Right lobe of liver (tissue), 4 donors: ENCODE measurements around the gene YES1.

Experiments
- POLR2A ChIP-seq: fragments of 450-650 bp; IDR thresholded peaks from one replicate; pipeline ENCODE4 v1.6.1; 2017; ENCODE audit warnings: antibody characterized with exemption, mild to moderate bottlenecking
- TF ChIP-seq, protein P1 (sequence below), 4 donors: fragments of 200-600 bp in 3 of 4; fragments of 450-650 bp in 1 of 4; IDR thresholded peaks; one replicate each; pipeline versions ENCODE4 v1.5.1 to v1.8.0; 2016 to 2022; ENCODE audit warnings: antibody characterized with exemption in 4 of 4, mild to moderate bottlenecking in 2 of 4
- donor health status: DM: no; HTN: no; CAD: no.
- donor health status: DM: no; HTN: no; CAD: no.
- donor health status: DM: no; HTN: yes; CAD: no.

DNA sequence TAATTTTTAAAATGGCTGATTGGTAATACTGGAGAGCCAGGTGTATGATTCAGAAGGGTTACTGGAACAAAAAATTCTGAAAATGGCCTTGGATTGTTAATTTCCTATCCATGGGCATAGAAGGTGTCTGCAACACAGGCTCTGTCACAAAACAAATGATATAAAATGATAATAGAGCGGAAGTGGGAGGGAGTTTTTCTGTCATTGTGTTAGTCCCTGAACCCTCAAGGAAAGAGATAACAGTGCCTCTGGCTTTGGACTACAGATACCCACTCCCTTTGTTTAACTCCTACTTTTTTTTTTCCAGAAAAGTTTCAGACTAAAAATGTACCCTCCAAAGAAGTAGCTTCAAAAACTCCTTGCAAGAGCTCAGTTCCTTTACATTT lies 28.0 kb upstream of the YES1 start:
- TF ChIP-seq, protein P1, sequence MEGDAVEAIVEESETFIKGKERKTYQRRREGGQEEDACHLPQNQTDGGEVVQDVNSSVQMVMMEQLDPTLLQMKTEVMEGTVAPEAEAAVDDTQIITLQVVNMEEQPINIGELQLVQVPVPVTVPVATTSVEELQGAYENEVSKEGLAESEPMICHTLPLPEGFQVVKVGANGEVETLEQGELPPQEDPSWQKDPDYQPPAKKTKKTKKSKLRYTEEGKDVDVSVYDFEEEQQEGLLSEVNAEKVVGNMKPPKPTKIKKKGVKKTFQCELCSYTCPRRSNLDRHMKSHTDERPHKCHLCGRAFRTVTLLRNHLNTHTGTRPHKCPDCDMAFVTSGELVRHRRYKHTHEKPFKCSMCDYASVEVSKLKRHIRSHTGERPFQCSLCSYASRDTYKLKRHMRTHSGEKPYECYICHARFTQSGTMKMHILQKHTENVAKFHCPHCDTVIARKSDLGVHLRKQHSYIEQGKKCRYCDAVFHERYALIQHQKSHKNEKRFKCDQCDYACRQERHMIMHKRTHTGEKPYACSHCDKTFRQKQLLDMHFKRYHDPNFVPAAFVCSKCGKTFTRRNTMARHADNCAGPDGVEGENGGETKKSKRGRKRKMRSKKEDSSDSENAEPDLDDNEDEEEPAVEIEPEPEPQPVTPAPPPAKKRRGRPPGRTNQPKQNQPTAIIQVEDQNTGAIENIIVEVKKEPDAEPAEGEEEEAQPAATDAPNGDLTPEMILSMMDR (IDR thresholded peaks at IDR 0.05) = no peak
- TF ChIP-seq POLR2A = no peak
